ENCODE measurements around the gene SLC7A1. TPM values are rescaled to one million over a fixed set of nuclear protein-coding genes. Genes with fewer than 3 reads are reported as not detected.

Gene SLC7A1
- total and polyA plus RNA-seq, 12 donors = 3.8 to 29.2 (median 17.4) TPM

- peaks cover 0 to 28% (median 14%) of the 10 kb centered on the region in 7 donors for H3K27me3 ChIP-seq
- intact Hi-C loops (cut with DNase I) = loop anchor here in 9 of 10 donors (2.0 to 10.0 kb wide), 8 partner anchors 71 to 606 kb away; partner anchors contain the start of genes SLC7A1 (in 2 of the 9) and UBL3 (in 1 of the 9)
Measured at GRCh38 chr13:29505950-29506349, 89.5 kb downstream of the SLC7A1 start.

GRCh38 chr13:29505511-29505910, 90.0 kb downstream of the SLC7A1 start:
- WGBS, 2 donors = 83 to 86% methylated on average over 17 of the region's 17 CpGs
- no peak overlapping the region for H3K4me3 ChIP-seq
- H3K4me1 ChIP-seq = peaks cover 5 to 26% (median 18%) of the 10 kb centered on the region in 9 donors
- DNase-seq (no peak), ATAC-seq (no peak)
- peaks cover 0 to 22% (median 0%) of the 10 kb centered on the region in 9 donors for H3K36me3 ChIP-seq
- intact Hi-C loops (cut with DNase I) = loop anchor here in 9 of 10 donors (5.0 to 10.0 kb wide), 7 partner anchors 72 to 607 kb away; partner anchors contain the start of genes SLC7A1 (in 2 of the 9) and UBL3 (in 1 of the 9)
- H3K9me3 ChIP-seq = no peaks in the 10 kb centered on the region
- no peak for TF ChIP-seq CTCF (IDR thresholded peaks at IDR 0.05)
- peaks cover 0 to 28% (median 14%) of the 10 kb centered on the region in 7 donors for H3K27me3 ChIP-seq
- H3K27ac ChIP-seq = no peak overlapping the region

More at GRCh38 chr13:29505950-29506349, 89.5 kb downstream of the SLC7A1 start:
- DNase-seq (no peak), ATAC-seq (no peak)
- Histone ChIP-seq H3K9me3 (no peaks in the 10 kb centered on the region), H3K4me1 (peaks cover 5 to 26% (median 18%) of the 10 kb centered on the region in 9 donors), H3K36me3 (peaks cover 0 to 22% (median 0%) of the 10 kb centered on the region in 9 donors), H3K4me3 (no peak overlapping the region), H3K27ac (no peak overlapping the region)
- TF ChIP-seq CTCF (IDR thresholded peaks at IDR 0.05) = no peak
- 81 to 83% methylated on average over 10 of the region's 10 CpGs for WGBS, 2 donors

- H3K4me1 ChIP-seq = peaks cover 5 to 26% (median 18%) of the 10 kb centered on the region in 9 donors
- H3K9me3 ChIP-seq = no peaks in the 10 kb centered on the region
- peaks cover 0 to 28% (median 14%) of the 10 kb centered on the region in 7 donors for H3K27me3 ChIP-seq
- H3K36me3 ChIP-seq = peaks cover 0 to 24% (median 0%) of the 10 kb centered on the region in 9 donors
- H3K4me3 ChIP-seq = no peak overlapping the region
- no peak for DNase-seq
- no peak overlapping the region for H3K27ac ChIP-seq
- TF ChIP-seq CTCF (IDR thresholded peaks at IDR 0.05) = no peak
- intact Hi-C loops (cut with DNase I) = loop anchor here in 9 of 10 donors (5.0 to 10.0 kb wide), 7 partner anchors 73 to 608 kb away; partner anchors contain the start of genes SLC7A1 (in 2 of the 9) and UBL3 (in 1 of the 9)
- no peak for ATAC-seq
- 95 to 97% methylated on average over 15 of the region's 15 CpGs for WGBS, 2 donors
Measured at GRCh38 chr13:29504691-29505090, 90.8 kb downstream of the SLC7A1 start.

- DNase-seq (no peak), ATAC-seq (no peak)
- H3K4me3 ChIP-seq = no peak overlapping the region
- peaks cover 0 to 16% (median 9%) of the 10 kb centered on the region in 9 donors for H3K4me1 ChIP-seq
- H3K9me3 ChIP-seq = no peaks in the 10 kb centered on the region
- H3K27ac ChIP-seq = no peak overlapping the region
- peaks cover 0 to 28% (median 14%) of the 10 kb centered on the region in 7 donors for H3K27me3 ChIP-seq
- intact Hi-C loops (cut with DNase I) = loop anchor here in 2 of 10 donors (10.0 kb wide), 2 partner anchors 352 to 422 kb away; partner anchors contain the start of gene UBL3 (in 1 of the 2)
- TF ChIP-seq CTCF (IDR thresholded peaks at IDR 0.05) = no peak
- WGBS, 2 donors = 57 to 66% methylated on average over 32 of the region's 32 CpGs
- H3K36me3 ChIP-seq = peaks cover 0 to 31% (median 0%) of the 10 kb centered on the region in 9 donors
Measured at GRCh38 chr13:29503041-29503837, 92.2 kb downstream of the SLC7A1 start.
